Astrocyte of the cerebellum (primary cell): Measurements from ENCODE around the gene ANKRD22.

ENCODE experiments used
- DNase-seq: peaks from one replicate; pipeline ENCODE4 v3.0.0-alpha.2; 2011; ENCODE audit warnings: low read depth
- H3K4me3 ChIP-seq: 2 replicates; pipeline ENCODE4 v1.5.1; 2011; ENCODE audit warnings: mild to moderate bottlenecking, low read depth, low read length, moderate library complexity
- CTCF ChIP-seq: IDR thresholded peaks from 2 replicates; pipeline ENCODE4 v1.5.1; 2012; ENCODE audit warnings: low read length, low read depth, moderate library complexity, mild to moderate bottlenecking; ENCODE audit errors: missing control alignments
- in situ Hi-C: cut with HindIII; loops from 2 replicates; pipeline ENCODE4 v1.10.0; 2017; ENCODE audit warnings: low sequenced_read_pairs

ANKRD22 gene

DNA sequence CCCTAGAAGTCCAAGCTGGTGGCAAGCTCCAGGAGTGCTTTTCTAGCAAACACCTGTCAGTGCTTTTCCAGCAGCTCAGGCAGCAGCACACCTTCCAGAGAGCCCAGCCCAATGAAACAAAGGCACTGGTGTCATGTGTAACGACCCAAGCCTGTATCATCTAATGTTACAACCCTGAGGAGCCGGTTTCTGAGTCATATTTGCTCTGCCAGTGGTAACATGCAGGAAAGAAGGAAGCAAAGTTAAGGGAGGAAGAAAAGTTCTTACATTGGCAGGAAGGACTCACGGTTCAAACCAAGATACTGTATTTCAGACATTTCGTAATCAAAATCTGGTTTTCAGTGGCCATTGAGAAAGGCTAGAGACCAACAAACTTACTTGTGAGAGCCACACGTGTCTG is at the start of gene ANKRD22:
Gene ANKRD22, minus strand, starts transcription at position 139 of the 400 bp plus-strand sequence. CDS start 237 bp downstream, outside the sequence.
- no peak for DNase-seq
- H3K4me3 ChIP-seq = no peak within 1 kb of the TSS
- in situ Hi-C loops = no loop called here
- no peak for TF ChIP-seq CTCF

GRCh38 chr10:88899886-88900285 is 48.2 kb upstream of the ANKRD22 start:
- no peak overlapping the region for H3K4me3 ChIP-seq
- in situ Hi-C loops = no loop called here
- no peak for DNase-seq
- no peak for TF ChIP-seq CTCF

DNA sequence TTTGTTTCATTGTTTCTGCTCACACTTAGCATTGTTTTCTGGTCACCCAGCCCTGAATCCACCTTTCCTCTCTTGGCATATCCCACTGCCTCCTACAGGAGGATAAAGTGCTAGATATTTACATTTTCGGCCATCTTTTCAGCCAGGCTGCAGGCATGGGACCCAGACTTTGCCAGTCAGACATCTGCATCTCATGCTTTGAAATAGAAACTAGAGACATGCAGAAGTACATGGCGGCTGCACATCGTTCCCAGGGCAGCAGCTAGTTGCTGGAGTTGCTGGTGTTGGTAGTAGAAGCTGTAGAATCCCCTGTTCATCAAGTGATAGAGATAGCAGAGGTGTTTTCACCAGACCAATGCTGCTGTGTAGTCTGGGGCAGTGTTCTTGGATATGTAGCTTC is 47.1 kb upstream of the ANKRD22 start:
- no peak for TF ChIP-seq CTCF
- in situ Hi-C loops = no loop called here
- DNase-seq = no peak
- no peak overlapping the region for H3K4me3 ChIP-seq

DNA sequence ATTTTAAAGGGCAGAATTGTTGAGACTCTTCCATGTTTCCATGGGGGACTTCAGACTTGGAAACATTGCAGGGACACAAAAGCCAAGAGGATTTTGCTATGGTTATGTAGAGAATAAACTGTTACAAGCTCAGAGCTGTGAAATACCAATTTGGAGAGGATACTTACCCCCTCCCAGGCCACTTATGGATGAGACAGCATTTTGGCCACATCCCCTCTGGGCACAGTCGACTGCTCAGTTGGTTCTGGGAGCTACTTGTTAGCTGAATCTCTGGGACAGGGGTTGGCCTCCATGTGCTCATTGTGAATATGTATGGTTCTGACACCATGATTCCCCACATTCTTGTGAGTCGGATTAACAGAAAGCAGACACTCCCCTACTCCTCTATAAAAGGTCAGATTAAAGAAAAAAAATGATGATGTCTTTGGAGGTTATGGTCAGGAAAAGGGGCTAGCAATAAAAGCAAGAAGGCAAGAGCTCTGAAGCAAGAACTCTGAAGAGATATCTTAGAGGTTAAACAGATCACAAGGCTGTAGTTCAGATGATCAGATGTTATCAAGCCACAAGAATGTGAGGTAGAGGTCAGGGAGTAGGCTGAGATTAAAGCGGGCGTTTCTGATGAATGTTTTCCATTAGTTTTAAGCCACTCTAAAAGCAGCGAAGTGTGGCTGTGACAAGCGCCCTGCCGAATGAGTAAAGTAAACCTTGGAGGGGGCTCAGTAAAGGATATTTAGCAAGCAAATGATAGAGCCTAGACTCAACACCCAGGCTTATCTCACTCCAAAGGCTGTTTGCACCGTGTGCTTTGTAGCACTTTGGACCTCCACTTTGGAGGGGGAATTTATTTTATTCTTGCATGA is 45.6 kb upstream of the ANKRD22 start:
- in situ Hi-C loops = no loop called here
- H3K4me3 ChIP-seq = no peak overlapping the region
- DNase-seq = no peak
- no peak for TF ChIP-seq CTCF

GRCh38 chr10:88896372-88896993 is 44.8 kb upstream of the ANKRD22 start:
- DNase-seq = no peak
- no peak overlapping the region for H3K4me3 ChIP-seq
- in situ Hi-C loops = no loop called here
- TF ChIP-seq CTCF = no peak

GRCh38 chr10:88895250-88895649 is 43.6 kb upstream of the ANKRD22 start:
- no peak for DNase-seq
- in situ Hi-C loops = no loop called here
- H3K4me3 ChIP-seq = no peak overlapping the region
- no peak for TF ChIP-seq CTCF
